GM21515 (cell line): ENCODE measurements around the gene CHAC2.
A peak's percentile ranks its signal among the peaks of the same experiment; 100 is the strongest.
"Not testable (repeated sequence)": the region's sequence is repeated elsewhere in the genome, so short reads cannot be mapped to it uniquely, and the experiment has no call there.

Experiments
- ATAC-seq: cut with Tn5 transposase; IDR thresholded peaks from one replicate; pipeline ENCODE4 v1.9.1; 2021; ENCODE audit not compliant: unreplicated experiment

Gene CHAC2

DNA sequence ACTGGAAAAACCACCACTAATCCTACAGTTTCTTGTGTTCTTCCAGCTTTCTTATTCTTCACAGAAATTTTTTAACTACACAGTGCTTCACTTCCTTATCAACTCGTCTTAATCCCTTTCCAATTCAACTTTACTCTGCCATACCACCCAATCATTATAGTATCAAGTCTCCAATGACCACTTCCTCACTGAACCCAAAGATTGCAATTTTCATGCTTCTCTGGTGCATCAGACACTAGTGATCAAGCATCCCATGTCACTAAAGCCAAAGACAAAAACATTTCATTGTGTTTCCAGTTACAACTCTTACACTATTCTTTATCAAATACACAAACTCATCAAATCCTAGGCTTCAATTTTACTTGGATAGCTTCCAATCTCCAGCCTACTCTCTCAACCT is 9.5 kb downstream of the CHAC2 start:
- no peak for ATAC-seq

DNA sequence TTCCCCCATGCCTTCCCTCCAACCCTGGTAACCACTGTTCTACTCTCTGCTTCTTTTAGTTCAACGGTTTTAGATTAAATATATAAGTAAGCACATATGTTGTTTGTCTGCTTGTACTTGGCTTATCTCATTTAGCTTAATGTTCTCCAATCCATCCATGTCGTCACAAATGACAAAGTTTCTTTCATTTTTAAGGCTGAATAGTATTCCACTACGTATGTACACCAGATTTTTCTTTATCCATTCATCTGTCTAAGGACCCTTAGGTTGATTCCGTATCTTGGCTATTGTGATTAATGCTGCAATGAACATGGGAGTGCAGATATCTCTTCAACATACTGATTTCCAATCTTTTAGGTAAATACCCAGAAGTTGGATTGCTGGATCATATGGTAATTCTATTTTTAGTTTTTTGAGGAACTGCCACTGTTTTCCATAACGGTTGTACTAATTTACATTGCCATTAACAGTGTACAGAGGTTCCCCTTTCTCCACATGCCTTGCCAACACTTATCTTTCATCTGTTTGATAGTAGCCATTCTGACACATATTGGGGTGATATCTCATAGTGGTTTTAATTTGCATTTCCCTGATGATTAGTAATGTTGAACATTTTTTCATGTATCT is 11.0 kb downstream of the CHAC2 start:
- no peak for ATAC-seq

DNA sequence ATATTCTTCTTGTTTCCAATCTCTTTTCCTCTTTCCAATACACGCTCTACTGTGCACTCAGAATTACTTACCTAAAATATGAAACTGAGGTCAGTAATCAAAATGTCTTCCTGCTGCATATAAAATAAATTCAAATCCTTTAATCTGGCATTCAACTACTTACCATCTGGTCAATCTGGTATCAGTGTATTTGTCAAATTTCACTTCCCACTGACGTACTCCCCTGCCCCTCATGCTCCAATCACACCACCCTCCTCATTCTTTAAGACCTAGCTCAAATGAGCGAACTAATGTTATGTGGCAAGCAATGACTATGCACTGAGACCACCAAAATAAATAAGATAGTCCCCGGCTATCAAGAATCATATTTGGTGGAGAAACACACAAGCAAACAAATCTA is 12.5 kb downstream of the CHAC2 start:
- ATAC-seq, result no peak

DNA sequence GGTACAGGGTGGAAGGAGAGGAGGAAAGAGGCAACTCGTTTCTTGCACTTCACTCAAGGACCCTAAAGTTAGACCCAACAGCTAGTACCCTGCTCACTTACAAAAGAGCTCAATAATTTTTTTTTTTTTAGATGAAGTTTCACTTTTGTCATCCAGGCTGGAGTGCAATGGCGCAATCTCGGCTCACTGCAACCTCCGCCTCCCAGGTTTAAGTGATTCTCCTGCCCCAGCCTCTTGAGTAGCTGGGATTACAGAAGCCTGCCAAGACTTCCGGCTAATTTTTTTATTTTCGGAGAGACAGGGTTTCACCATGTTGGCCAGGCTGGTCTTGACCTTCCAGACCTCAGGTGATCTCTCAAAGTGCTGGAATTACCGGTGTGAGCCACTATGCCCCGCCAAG is 15.1 kb downstream of the CHAC2 start:
- ATAC-seq, result no peak

DNA sequence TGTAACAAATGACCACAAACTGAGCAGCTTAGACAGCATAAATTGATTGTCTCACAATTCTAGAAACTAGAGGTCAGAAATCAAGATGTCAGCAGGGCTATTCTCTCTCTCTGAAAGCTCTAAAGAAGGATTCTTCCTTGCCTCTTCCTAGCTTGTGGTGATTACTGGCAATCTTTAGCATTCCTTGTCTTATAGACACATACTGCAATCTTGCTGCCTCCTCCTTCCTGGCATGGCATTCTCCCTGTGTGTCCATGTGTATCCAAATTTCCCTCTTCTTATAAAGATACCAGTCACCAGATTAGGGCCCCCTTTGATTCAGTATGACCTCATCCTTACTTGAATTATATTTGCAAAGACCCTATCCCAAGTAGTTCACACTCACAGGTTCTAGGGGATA is 16.8 kb downstream of the CHAC2 start:
- no peak for ATAC-seq

DNA sequence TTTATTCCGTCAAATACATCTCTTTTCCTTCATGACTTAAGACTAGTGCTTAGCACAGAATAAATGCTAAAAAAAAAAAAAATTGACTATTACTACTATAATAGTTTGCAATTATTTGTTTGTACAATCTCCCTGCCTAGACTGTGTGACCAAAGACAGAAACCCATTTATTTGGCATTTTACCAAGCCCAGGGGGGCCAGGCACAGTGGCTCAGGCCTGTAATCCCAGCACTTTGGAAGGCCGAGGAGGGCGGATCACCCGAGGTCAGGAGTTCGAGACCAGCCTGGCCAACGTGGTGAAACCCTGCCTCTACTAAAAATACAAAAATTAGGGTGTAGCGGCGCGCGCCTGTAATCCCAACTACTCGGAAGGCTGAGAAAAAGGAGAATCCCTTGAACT is 17.8 kb downstream of the CHAC2 start:
- no peak for ATAC-seq

DNA sequence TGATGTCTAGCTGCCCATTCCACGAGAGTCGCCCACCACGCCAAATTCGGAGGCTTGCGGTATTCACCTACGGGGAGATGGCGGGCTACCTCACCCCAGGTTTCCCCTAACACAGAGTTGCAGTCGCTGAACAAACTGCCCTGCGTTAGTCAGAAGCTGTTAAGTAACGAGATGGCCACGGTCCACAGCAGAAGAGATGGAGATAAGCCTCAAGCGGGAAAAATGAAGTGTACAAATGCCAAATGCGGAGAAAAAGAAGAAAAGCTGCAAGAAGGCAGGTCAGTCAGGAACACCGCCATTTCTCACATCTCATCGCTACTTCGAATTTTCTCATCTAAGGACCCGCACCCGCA is 18.7 kb downstream of the CHAC2 start:
- peak; percentile 12 for ATAC-seq

DNA sequence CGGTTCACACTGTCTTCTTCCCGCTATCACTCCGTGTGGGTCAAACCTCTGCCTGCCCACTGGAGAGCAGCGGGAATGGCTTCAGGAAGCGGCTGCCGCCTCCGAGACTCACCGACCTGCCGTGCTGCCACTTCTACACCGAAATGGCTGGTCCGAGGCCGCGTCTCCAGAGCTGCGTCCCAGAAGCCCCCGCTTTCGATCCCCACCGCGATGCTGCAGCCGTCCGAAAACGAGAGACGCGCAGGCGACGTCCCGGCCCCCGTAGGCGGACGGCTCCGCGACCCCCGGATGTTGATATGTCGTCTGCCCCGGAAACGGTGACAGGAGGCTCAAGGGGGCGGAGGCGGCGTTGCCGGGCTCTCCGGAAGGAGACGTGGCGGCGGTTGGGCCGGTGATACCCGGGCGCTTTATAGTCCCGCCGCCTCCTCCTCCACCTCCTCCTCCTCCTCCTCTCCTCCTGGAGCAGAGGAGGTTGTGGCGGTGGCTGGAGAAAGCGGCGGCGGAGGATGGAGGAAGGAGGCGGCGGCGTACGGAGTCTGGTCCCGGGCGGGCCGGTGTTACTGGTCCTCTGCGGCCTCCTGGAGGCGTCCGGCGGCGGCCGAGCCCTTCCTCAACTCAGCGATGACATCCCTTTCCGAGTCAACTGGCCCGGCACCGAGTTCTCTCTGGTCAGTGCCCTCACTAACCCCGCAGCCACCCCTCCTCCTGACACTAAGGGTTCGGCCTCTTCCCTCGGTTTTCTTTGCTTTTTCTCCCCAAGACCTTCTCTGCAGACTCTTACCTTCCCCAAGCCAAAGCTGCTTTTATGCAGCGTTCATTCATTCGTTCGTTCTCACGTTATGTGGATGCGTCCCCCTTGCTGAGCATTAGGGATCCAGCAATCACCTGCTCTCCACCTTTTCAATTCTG is 19.4 kb downstream of the CHAC2 start, which contains the start of the genes ASB3 and ERLEC1:
TSS of gene ASB3 (minus strand) at position 249 of the 909 bp plus-strand sequence. CDS start 21,381 bp downstream, outside the sequence.
TSS of gene ERLEC1 (plus strand) at position 340 of the 909 bp plus-strand sequence. CDS start at position 507, 167 bp downstream.
- peak; percentile 97 for ATAC-seq

DNA sequence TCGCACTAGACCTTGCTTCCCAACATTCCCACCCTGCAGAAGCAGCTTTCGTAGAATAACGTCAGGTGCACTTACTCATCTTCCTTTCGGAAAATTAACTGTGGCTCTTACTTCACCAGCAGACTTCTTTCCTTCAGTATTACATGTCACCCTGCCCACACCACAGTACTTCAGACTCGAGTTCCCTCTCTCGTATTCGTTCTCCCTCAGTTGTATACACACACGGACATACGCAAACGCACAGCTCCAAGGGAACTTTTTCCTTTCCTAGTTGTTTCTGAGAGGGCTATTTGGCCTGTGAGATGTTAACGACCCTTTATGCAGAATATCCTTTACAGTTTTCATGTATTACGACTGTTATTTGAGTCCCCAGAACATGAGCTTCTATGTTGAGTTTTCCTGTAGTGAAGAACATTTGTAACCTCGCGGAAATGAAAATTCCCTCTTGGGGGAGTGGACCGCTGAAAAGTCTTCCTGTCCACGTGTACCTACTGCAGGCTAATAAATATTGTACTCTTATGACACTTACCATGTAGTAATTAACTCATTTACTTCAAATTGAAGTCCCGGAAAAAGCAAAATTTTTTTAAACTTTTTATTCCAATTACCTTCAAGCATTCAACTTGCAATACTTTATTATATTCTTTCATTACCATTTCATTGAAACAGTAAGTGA is 20.1 kb downstream of the CHAC2 start:
- no peak for ATAC-seq

DNA sequence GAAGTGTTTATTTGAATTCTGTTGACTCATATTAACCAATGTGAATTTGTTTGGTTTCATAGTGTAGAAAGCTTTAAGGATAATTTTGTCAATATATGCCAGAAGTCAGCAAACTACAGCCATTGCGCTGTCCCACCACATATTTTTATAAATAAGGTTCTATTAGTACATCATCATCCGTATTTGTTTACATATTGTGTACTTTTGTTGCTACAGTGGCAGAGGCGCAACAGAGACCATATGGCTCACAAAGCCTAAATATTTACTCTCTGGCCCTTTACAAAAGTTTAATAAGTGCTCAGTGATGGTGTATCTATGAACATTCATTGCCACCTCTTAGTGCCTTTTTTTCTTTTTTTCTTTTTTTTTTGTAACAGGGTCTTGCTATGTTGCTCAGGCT is 25.7 kb downstream of the CHAC2 start:
- ATAC-seq, result no peak

DNA sequence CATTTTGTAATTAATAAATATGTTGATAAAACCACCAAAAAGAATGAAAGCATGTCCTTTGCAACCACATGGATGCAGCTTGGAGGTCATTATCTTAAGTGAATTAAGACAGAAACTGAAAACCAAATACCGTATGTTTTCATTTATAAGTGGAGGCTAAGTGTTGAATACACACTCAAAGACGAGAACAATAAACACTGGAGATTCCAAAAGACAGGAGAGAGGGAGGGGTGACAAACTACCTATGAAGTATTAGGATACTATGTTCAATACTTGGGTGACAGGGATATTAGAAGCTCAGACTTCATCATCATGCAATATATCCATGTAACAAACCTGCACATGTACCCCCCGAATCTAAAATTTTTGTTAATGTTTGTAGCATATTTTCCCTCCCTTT is 26.2 kb downstream of the CHAC2 start:
- ATAC-seq, result no peak

DNA sequence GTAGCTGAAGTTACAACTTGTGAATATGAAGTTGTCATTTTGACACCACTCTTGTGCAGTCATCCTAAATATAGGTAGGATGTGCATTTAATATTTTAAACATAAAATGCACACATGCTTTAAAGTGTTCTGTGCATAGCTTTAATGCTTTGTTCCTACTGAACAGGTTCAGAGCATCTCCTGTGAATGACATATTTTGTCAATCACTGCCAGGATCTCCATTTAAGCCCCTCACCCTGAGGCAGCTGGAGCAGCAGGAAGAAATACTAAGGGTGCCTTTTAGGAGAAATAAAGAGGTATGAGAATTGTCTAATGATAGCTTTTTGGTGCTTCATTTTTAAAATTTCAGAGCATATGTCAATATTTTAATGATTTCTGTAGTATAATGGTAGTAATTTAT is 33.9 kb downstream of the CHAC2 start:
- ATAC-seq, result no peak

DNA sequence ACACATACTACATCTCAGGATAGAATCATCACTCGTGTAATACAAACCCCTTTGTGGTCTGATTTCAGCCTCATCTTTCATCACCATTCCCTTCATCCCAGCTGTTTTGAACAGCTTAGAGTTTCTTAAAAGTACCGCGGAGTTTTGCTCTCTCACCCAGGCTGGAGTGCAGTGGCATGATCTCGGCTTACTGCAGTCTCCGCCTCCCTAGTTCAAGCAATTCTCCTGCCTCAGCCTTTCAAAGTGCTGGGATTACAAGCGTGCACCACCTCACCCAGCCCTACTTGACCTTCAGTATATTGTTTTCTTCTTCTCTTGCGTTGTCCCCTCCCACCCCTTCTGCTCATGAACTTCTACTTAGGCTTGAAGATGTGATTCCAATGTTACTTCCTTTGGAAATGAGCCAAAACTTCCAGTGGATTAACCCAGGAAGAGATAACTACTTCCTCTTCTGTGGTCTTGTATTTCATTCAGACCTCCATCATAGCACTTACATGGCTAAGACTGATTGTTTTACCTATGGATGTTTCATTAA is 35.1 kb downstream of the CHAC2 start:
- ATAC-seq, result no peak

DNA sequence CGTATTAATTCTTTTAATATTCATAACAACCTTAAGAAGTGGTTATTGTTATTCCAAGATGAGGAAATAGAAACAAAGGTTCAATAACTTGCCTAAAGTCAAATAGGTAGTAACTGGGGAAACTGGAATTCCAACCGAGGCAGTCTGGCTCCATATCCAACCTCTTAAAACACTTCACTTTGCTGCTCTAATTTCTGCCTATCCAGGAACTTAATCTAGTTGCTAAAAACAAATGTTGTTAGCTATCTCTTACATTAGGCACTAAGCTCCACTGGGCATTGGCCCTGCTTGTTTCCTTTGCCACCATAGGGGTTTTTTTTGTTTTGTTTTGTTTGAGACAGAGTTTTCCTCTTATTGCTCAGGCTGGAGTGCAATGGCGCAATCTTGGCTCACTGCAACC is 44.0 kb downstream of the CHAC2 start:
- no peak for ATAC-seq

DNA sequence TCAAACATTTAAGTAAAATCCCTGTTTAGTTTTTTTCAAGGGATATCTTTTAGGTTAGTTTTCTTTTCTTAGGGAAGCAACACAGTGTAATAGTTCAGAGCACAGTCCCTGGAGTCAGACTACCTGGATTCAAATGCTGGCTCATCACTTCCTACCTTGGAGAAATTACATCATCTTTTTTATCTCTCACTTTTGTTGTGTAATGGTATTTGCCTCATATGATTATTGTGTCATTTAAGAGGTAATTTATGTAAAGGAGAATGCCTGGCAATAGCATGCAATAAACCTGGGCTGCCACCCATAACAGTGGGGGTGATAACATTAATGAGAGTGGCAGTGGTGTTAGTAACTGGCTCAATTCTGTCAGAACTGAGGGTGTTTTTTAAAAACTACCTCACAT is 45.5 kb downstream of the CHAC2 start:
- ATAC-seq, result no peak

DNA sequence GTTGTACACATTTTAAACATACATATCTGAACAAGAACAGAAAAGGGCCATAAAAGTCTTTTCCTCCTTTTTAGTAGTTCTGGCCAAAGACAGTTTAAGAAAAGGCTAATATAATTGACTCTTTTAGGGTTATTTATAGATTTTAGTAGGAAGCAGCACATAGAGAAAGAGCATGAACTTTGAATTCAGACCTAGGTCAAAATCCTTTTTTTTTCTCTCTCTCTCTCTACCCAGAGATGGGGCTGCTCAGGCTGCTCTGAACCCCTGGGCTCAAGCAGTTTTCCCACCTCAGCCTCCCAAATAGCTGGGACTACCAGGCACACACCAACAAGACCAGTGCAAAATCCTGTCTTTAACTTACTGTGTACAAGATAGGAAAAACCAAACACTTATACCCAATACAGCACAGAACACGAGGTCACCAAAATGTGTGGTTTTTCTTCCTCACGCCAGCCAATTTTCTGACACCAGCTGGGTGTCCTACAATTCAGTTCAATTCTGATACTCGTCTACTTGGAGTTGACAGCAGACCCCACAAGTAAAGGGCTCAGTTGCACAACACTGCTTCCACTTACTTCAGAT is 51.3 kb downstream of the CHAC2 start:
- ATAC-seq, result no peak

DNA sequence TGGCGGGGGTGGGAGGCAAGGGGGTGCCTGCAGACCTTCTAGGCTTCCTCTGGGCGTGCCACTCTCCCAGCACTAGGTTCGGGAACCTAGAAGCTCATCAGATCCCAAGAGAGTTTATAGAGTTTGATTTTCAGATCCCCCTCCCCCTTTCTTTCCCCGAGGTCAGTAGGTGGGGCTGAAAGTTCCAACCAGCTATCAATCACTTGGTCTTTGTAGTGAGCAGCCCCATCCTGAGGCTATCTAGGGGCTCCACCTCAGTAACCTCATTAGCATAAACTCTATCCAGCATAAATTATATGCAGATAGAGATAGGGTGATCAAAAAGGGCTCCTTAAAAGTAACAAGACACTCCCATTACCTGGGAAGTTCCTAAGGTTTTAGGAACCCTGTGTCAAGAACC is 52.0 kb downstream of the CHAC2 start:
- no peak for ATAC-seq

DNA sequence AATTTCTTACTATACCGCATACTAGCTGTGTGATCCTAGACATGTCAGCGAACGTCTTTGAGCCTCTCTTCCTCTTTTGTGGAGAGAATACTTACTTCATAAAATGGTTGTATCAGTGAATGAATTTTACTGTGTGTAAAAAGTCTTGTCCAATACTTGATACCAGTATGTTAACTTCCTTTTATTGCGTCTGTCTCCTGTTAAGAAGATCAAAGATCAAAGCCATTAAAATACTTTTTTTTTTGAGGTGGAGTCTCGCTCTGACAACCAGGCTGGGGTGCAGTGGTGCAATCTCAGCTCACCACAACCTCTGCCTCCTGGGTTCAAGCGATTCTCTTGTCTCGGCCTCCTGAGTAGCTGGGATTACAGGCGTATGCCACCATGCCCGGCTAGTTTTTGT is 52.4 kb downstream of the CHAC2 start:
- no peak for ATAC-seq

DNA sequence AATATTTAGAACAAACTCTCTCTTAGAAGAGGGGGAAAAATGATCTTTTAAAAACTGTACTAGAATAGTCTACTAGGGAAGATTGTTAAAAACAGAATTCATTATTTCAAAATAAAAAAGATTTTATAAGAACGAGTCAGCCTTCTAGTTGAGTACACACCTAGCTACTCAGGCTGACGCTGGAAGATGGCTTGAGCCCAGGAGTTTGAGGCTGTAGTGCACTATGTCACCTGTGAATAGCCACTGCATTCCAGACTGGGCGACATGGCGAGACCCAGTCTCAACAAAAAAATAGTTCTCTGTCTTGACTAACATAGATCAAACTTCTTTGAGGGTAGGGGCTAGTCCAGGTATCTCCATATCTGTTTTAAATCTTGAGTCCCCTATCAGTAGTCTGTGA is 53.1 kb downstream of the CHAC2 start:
- no peak for ATAC-seq

DNA sequence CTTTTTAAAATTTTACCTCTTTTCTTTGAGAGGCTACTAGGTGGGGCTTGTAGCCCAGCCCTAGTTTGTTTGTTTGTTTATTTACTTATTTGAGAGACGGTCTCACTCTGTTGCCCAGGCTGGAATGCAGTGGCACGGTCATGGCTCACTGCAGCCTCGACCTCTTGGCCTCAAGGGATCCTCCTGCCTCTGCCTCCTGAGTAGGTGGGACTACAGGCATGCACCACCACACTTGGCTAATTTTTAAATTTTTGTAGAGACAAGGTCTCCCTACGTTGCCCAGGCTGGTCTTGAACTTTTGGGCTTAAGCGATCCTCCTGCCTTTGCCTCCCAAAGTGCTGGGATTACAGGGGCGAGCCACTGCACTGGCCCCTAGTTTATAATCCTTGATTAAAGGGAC is 54.2 kb downstream of the CHAC2 start:
- no peak for ATAC-seq

DNA sequence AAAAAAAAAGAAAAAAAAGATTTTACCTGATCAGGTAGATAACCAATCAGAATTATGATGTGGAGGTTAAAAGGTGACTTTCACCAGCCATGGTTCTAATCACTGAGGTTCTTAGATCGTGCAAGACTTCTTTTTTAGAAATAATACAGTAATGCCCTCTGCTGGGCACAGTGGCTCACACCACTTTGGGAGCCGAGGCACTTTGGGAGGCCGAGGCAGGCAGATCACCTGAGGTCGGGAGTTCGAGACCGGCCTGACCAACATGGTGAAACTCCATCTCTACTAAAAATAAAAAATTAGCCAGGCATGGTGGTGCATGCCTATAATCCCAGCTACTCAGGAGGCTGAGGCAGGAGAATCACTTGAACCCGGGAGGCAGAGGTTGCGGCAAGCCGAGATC is 56.0 kb downstream of the CHAC2 start:
- not testable (repeated sequence) for ATAC-seq
